AG08396 (cell line): Measurements from ENCODE around the gene TRMT11.
A peak's percentile ranks its signal among the peaks of the same experiment; 100 is the strongest.
"Not testable (repeated sequence)": the region's sequence is repeated elsewhere in the genome, so short reads cannot be mapped to it uniquely, and the experiment has no call there.

Experiments
- DNase-seq: peaks from one replicate; pipeline ENCODE4 v3.0.0; 2012; ENCODE audit warnings: low spot score, mixed read lengths

Gene TRMT11

DNA sequence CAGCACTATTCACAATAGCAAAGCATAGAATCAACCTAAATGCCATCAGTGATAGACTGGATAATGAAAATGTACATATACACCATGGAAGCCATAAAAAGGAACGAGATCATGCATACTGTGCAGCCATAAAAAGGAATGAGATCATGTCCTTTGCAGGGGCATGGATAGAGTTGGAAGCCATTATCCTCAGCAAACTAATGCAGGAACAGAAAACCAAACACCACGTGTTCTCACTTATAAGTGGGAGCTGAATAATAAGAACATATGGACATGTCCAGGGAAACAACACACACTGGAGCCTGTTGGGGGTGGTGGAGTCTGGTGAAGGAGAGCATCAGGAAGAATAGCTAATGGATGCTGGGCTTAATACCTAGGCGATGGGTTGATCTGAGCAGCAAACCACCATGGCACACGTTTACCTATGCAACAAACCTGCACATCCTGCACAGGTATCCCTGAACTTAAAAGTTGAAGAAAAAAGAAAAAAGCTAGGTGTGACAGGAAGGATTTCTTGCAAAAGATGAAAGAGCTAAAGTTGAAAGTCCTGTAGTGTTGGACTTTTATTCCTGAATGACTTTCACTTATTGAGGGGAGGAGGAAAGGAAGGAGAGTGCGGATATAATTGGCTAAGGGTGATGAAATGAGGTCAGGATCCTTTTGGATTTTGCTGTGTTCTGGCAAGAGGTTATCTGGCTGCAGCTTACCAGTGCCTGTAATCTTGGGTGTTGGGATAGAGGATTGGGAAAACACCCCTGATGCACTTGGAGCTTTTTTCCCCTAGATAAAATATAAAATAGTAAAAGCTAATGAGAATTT lies 8.5 kb downstream of the TRMT11 start:
- no peak for DNase-seq

GRCh38 chr6:125995972-125996580 lies 9.7 kb downstream of the TRMT11 start:
- DNase-seq: peak; percentile 60

- no peak for DNase-seq
Observed at GRCh38 chr6:126002755-126003679, 16.7 kb downstream of the TRMT11 start.

GRCh38 chr6:126007800-126008199 lies 21.5 kb downstream of the TRMT11 start:
- DNase-seq: no peak

DNA sequence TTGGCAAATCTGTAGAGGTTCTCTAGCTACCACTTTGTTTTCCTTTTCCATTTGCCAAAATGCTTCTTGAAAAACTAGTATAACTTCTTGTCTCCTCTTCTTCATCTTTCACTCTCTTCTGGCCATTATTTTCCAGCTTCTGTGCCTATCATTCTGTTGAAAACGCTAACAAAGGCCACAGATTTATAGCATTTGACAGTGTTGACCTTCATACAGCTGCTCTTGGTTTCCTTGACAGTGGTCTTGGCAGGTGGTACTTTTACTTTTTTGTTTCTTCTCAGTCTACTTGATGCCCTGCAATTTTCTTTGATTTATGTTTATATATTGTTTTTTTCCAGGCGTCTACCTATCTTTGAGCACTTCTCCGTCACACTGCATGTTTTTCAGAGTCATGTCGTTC lies 23.7 kb downstream of the TRMT11 start:
- DNase-seq: no peak

GRCh38 chr6:126015863-126016262 lies 29.5 kb downstream of the TRMT11 start:
- DNase-seq: no peak

DNA sequence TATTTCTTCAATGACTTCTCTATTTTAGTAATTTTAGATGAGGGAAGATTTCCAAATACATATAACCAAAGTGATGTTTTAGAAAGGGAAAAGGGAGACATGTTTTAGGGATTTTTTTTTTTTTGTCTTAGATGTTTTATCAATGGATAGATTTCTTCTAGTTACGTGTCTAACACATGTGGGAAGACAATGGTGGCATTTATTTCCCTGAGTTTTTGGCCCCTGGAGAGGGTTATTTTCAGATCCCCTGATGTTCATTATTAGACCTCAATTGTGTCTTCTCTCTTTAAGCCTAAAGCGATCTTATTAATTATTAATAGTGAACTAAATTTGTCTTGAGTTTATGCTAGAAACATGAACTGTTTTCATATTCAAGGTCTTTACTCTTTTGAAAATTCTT lies 30.3 kb downstream of the TRMT11 start:
- no peak for DNase-seq

DNA sequence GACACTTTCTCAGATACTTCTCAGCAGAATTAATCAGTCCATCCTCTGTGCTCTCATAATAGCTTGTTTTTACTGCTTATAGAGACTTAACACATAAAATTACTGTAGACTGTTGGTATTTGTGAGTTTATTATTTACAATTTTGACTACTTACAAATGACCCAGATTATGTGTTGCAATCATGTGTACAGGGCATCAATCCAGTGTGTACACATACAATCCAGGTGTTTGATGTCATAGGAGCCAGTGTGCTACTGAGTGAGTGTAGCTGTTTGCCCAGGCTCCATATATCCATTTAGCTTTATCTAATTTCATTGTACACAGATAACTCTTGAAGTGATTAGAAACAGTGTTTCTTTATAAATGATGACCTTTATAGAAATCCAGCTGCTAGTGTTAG lies 31.3 kb downstream of the TRMT11 start:
- no peak for DNase-seq

DNA sequence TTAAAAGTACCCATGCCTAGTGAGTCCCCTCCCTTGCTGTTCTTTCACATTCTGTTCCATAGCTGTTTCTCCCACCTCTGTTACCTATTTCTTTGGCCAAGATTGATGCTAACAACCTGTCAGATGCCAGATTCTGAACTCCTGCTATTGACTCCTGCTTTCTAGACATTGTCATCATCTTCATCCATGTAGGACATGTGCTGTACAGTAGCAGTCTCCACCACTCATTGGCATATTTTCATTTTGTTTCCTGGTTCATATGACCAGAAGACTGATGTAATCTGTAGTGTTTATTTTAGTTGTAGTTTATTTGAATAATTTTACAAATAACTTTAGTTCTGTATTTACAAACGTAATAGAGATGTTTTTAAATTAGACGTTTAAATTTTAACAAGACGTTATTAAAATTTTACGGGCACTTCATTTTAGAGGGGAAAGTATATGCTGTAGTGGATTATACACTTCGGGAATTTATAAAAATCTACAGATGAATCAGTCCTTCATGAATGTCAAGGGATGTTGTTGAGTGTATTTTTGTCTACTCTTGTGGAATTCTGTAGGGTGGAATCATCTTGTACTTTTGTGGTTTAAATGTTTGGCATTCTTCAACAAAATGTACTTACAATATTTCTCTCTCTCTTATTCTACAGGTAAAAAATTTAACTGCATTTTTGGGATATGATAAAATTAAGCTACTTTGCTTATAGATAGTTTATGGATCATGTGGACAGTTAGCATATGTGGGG lies 34.1 kb downstream of the TRMT11 start:
- DNase-seq: no peak

GRCh38 chr6:126023474-126023873 lies 37.1 kb downstream of the TRMT11 start:
- not testable (repeated sequence) for DNase-seq

GRCh38 chr6:126026001-126026400 lies 39.7 kb downstream of the TRMT11 start:
- DNase-seq: no peak

DNA sequence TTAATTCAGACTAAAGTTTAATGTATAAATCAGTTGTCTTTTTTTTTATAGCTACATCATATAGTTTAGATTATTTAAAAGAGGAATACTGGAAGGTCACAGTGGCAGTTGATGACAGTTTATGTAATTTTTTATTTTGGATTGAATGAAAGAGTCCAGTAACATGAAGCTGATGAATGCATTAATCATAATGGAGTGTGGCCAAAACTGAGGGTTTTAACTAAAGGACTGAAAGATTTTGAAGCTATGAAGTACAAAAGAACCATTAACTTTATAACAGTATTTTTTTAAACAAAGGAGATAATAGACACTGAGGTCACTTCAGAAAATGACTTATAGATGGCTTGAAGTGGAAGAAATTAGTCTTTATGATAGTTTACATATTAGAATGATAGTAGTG lies 41.3 kb downstream of the TRMT11 start:
- DNase-seq: no peak

- DNase-seq: no peak
Observed at GRCh38 chr6:126030045-126030444, 43.7 kb downstream of the TRMT11 start.

- DNase-seq: peak; percentile 62
Observed at GRCh38 chr6:126033696-126034095, 47.4 kb downstream of the TRMT11 start.

DNA sequence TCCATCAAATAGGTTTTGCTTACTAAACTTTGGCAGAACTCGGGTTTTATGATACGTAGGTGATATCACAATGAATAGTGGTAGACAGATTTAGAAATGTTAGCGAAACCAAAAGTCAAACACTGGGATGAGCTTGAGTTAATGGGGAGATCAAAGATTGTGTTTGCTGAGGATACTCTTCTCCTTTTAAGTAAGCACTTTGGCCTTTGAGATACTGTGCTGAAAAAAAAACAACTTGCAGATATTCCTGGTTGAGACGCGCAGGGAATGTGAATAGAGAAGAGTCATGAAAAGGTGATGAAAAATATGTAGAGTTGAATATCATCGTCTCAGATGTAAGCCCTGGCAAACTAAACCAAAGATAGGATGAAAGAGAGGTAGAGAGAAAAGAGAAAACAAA lies 48.3 kb downstream of the TRMT11 start:
- no peak for DNase-seq

DNA sequence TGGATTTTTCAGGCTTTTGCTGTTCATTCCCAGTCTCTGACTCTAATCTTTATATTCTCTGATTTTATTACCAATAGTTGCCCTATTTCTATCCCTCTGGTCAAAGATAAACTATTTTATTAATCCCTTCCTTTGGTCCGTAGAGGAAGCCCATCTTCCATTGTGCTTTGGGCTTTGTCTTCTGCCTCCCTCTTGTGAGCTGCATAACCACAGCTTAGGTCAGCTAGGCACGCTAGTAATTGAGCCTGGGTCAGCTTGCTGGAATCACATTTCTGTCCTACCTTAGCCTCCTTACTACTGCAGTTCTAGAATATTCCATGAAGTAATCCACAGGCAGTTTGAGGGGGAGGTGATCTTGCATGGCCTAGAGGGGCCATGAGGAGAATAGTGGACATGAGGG lies 49.4 kb downstream of the TRMT11 start:
- DNase-seq: no peak

DNA sequence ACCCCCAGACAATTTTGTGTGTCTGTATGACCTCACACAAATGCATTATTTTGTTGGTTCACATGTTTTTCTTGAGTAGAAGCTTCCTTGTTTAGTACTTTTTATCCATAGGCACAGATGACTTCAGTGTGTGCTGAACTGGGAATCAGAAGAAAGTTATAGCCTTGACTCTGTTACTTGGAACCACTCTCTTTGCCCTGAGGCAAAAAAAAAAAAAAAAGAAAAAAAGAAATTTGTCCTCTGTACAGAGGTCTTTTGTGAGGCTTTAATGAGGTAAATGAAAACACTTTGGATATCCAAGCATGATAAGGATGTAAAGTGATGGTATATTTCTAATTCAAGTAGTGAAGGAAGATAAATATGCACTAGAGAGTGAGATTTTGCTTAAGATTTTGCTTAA lies 51.9 kb downstream of the TRMT11 start:
- DNase-seq: no peak

GRCh38 chr6:126039284-126039683 lies 52.9 kb downstream of the TRMT11 start:
- DNase-seq: no peak

GRCh38 chr6:126040394-126040793 lies 54.1 kb downstream of the TRMT11 start:
- no peak for DNase-seq

GRCh38 chr6:126040826-126041225 lies 54.5 kb downstream of the TRMT11 start:
- DNase-seq: peak; percentile 43

- no peak for DNase-seq
Observed at GRCh38 chr6:126041516-126041915, 55.2 kb downstream of the TRMT11 start.

- no peak for DNase-seq
Observed at GRCh38 chr6:126042001-126042419, 55.7 kb downstream of the TRMT11 start.
